GM23338 (cell line): Measurements from ENCODE around the gene PNPLA8. TPM values are rescaled to one million over a fixed set of nuclear protein-coding genes. Genes with fewer than 3 reads are reported as not detected.
A peak's percentile ranks its signal among the peaks of the same experiment; 100 is the strongest.

Source experiments
- ATAC-seq: fragments of 200-7000 bp; cut with Tn5 transposase; 3 replicates; pipeline ENCODE4 v1.9.1; 2020
- DNase-seq: peaks from one replicate; pipeline ENCODE4 v3.0.0-alpha.2; 2015; ENCODE audit warnings: low spot score
- H2AFZ ChIP-seq: fragments of 200-600 bp; sonication (generic); 2 replicates; pipeline ENCODE4 v1.8.0; 2016; ENCODE audit warnings: antibody characterized with exemption, mild to moderate bottlenecking, moderate library complexity
- H3F3A ChIP-seq: fragments of 200-600 bp; sonication (generic); replicated peaks from 2 replicates; pipeline ENCODE4 v1.8.0; 2017; ENCODE audit warnings: antibody characterized with exemption, mixed run types, low read depth
- H3K27ac ChIP-seq: fragments of 200-600 bp; sonication (generic); 2 replicates; pipeline ENCODE4 v1.6.1; 2016; ENCODE audit warnings: low read depth
- H3K27me3 ChIP-seq: fragments of 200-600 bp; sonication (generic); 2 replicates; pipeline ENCODE4 v1.8.0; 2016; ENCODE audit warnings: mild to moderate bottlenecking, mixed run types, moderate library complexity; ENCODE audit not compliant: insufficient read depth
- H3K36me3 ChIP-seq: fragments of 200-600 bp; sonication (generic); 2 replicates; pipeline ENCODE4 v1.8.0; 2016; ENCODE audit warnings: mild to moderate bottlenecking; ENCODE audit not compliant: insufficient read depth
- H3K4me1 ChIP-seq: fragments of 200-600 bp; sonication (generic); 2 replicates; pipeline ENCODE4 v1.8.0; 2016; ENCODE audit warnings: mild to moderate bottlenecking, moderate library complexity; ENCODE audit not compliant: insufficient read depth
- H3K4me2 ChIP-seq: fragments of 200-600 bp; sonication (generic); 2 replicates; pipeline ENCODE4 v1.7.1; 2017; ENCODE audit warnings: mixed run types
- H3K4me3 ChIP-seq: fragments of 200-600 bp; sonication (generic); 2 replicates; pipeline ENCODE4 v1.6.1; 2016; ENCODE audit warnings: mixed run types
- H3K79me2 ChIP-seq: fragments of 200-600 bp; sonication (generic); replicated peaks from 2 replicates; pipeline ENCODE4 v1.8.0; 2017; ENCODE audit warnings: mild to moderate bottlenecking; ENCODE audit not compliant: insufficient read depth
- H3K9me2 ChIP-seq: fragments of 200-600 bp; sonication (generic); 2 replicates; pipeline ENCODE4 v1.8.0; 2017; ENCODE audit not compliant: insufficient read depth
- H4K20me1 ChIP-seq: fragments of 200-600 bp; sonication (generic); replicated peaks from 2 replicates; pipeline ENCODE4 v1.8.0; 2017; ENCODE audit warnings: mild to moderate bottlenecking; ENCODE audit not compliant: insufficient read depth
- H3K27ac Mint-ChIP-seq: 2 replicates; pipeline ENCODE4 v1.8.0; 2020; ENCODE audit warnings: inconsistent platforms, mild to moderate bottlenecking, moderate library complexity, mixed read lengths
- H3K27me3 Mint-ChIP-seq: 3 replicates; pipeline ENCODE4 v1.8.0; 2022; ENCODE audit warnings: low read depth, mild to moderate bottlenecking, moderate library complexity, mixed read lengths, inconsistent platforms; ENCODE audit not compliant: insufficient read depth, poor library complexity
- H3K36me3 Mint-ChIP-seq: 3 replicates; pipeline ENCODE4 v1.8.0; 2021; ENCODE audit warnings: low read depth, mild to moderate bottlenecking, inconsistent platforms, moderate library complexity, mixed read lengths
- H3K4me1 Mint-ChIP-seq: 3 replicates; pipeline ENCODE4 v1.8.0; 2020; ENCODE audit warnings: mild to moderate bottlenecking, inconsistent platforms, mixed read lengths
- H3K4me3 Mint-ChIP-seq: 3 replicates; pipeline ENCODE4 v1.8.0; 2021; ENCODE audit warnings: moderate library complexity, mild to moderate bottlenecking, inconsistent platforms, mixed read lengths
- H3K9me3 Mint-ChIP-seq: 3 replicates; pipeline ENCODE4 v1.8.0; 2020; ENCODE audit warnings: moderate library complexity, mild to moderate bottlenecking, inconsistent platforms, mixed read lengths
- CREB1 ChIP-seq: fragments of 250-450 bp; sonication (Bioruptor Pico); IDR thresholded peaks from 2 replicates; pipeline ENCODE4 v1.5.0; 2020; ENCODE audit warnings: low read depth, mild to moderate bottlenecking, moderate library complexity
- EZH2 ChIP-seq: fragments of 200-600 bp; sonication (generic); IDR thresholded peaks from one replicate; pipeline ENCODE4 v1.8.0; 2017; ENCODE audit warnings: antibody characterized with exemption, mild to moderate bottlenecking, low read depth; ENCODE audit not compliant: unreplicated experiment
- EZH2phosphoT487 ChIP-seq: fragments of 200-600 bp; sonication (generic); IDR thresholded peaks from one replicate; pipeline ENCODE4 v1.8.1; 2018; ENCODE audit warnings: antibody characterized with exemption; ENCODE audit not compliant: unreplicated experiment
- JUNB ChIP-seq: IDR thresholded peaks from one replicate; pipeline ENCODE4 v1.6.1; 2016; ENCODE audit warnings: antibody characterized with exemption; ENCODE audit not compliant: unreplicated experiment
- NANOG ChIP-seq: IDR thresholded peaks from 2 replicates; pipeline ENCODE4 v1.6.1; 2016; ENCODE audit warnings: antibody characterized with exemption, borderline replicate concordance
- POLR2AphosphoS5 ChIP-seq: IDR thresholded peaks from 2 replicates; pipeline ENCODE4 v1.6.1; 2016; ENCODE audit warnings: antibody characterized with exemption, low read depth
- ZNF114 ChIP-seq: fragments of 250-450 bp; sonication (Bioruptor Pico); IDR thresholded peaks from 2 replicates; pipeline ENCODE4 v1.5.0; 2020; ENCODE audit warnings: mild to moderate bottlenecking, moderate library complexity
- ZNF331 ChIP-seq: fragments of 250-450 bp; sonication (Bioruptor Pico); IDR thresholded peaks from 2 replicates; pipeline ENCODE4 v1.5.0; 2020; ENCODE audit warnings: low read depth, mild to moderate bottlenecking, moderate library complexity
- polyA plus RNA-seq: library from polyadenylated mRNA; unstranded; fragments of >200 nt; fragmentation: Nextera tagmentation; extraction: Ambion mirVana; gene quantifications from 2 replicates; pipeline ENCODE4 v1.2.1, GENCODE V29; 2016
- total RNA-seq: library from RNA; depleted of rRNA; stranded (reverse); fragments of >200 nt; shearing (Covaris generic); gene quantifications from 2 replicates; pipeline ENCODE4 v1.2.3, GENCODE V29; 2014
- TF ChIP-seq, protein P1 (sequence below): IDR thresholded peaks from one replicate; pipeline ENCODE4 v1.6.1; 2018; ENCODE audit warnings: antibody characterized with exemption; ENCODE audit not compliant: unreplicated experiment
- TF ChIP-seq, protein P2 (sequence below): IDR thresholded peaks from 2 replicates; pipeline ENCODE4 v1.6.1; 2016; ENCODE audit warnings: antibody characterized with exemption
- TF ChIP-seq, protein P3 (sequence below): fragments of 250-450 bp; sonication (Bioruptor Pico); IDR thresholded peaks from 2 replicates; pipeline ENCODE4 v1.5.0; 2020; ENCODE audit warnings: mild to moderate bottlenecking, moderate library complexity

The PNPLA8 gene
- total and polyA plus RNA-seq, 2 experiments from 2014 or later, result 12.5 to 13.6 TPM

DNA sequence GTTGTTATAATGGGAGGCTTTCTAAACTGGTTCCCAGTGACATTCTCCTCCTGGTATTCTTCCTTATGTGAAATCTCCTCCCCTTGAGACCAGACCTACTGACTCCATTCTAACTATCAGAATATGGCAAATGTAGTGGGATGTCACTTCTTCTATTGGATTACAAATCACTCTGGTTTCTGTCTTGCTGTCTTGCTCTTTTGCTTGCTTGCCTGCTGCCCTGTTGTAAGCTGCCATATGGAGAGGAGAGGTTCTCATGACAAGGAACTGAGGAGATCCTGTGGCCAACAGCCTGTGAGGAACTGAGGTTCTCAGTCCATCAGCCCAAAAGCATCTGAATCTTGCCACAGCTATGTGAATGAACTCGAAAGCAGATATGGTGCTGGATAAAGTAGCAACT is 65.0 kb downstream of the PNPLA8 start:
- Mint-ChIP-seq H3K9me3 (no peaks in the 10 kb centered on the region), H3K4me1 (peaks cover 19% of the 10 kb centered on the region), H3K4me3 (no peak overlapping the region), H3K36me3 (no peaks in the 10 kb centered on the region; the same call in 2 of the 3 replicates), H3K27me3 (peaks cover 24% of the 10 kb centered on the region), H3K27ac (no peak overlapping the region)
- DNase-seq (no peak), ATAC-seq (no peak)
- Histone ChIP-seq H3F3A (0 out of 2 replicates have a peak, but pooled peaks cover 2% of the 10 kb centered on the region), H3K36me3 (no peaks in the 10 kb centered on the region), H2AFZ (peak overlapping the region; percentile 23; the same call in 1 of the 2 replicates), H3K4me2 (no peak overlapping the region), H3K27me3 (peaks cover 26% of the 10 kb centered on the region), H4K20me1 (no peaks in the 10 kb centered on the region), H3K9me2 (no peaks in the 10 kb centered on the region), H3K79me2 (no peaks in the 10 kb centered on the region), H3K27ac (no peak overlapping the region), H3K4me3 (no peak overlapping the region), H3K4me1 (peaks cover 5% of the 10 kb centered on the region; the same call in 1 of the 2 replicates)
- TF ChIP-seq EZH2 (no peak), ZNF331 (CRISPR knock-in tag) (no peak), POLR2AphosphoS5 (no peak), JUNB (no peak), EZH2phosphoT487 (no peak), NANOG (no peak), ZNF114 (CRISPR knock-in tag) (no peak), CREB1 (CRISPR knock-in tag) (no peak)
- TF ChIP-seq, protein P1, sequence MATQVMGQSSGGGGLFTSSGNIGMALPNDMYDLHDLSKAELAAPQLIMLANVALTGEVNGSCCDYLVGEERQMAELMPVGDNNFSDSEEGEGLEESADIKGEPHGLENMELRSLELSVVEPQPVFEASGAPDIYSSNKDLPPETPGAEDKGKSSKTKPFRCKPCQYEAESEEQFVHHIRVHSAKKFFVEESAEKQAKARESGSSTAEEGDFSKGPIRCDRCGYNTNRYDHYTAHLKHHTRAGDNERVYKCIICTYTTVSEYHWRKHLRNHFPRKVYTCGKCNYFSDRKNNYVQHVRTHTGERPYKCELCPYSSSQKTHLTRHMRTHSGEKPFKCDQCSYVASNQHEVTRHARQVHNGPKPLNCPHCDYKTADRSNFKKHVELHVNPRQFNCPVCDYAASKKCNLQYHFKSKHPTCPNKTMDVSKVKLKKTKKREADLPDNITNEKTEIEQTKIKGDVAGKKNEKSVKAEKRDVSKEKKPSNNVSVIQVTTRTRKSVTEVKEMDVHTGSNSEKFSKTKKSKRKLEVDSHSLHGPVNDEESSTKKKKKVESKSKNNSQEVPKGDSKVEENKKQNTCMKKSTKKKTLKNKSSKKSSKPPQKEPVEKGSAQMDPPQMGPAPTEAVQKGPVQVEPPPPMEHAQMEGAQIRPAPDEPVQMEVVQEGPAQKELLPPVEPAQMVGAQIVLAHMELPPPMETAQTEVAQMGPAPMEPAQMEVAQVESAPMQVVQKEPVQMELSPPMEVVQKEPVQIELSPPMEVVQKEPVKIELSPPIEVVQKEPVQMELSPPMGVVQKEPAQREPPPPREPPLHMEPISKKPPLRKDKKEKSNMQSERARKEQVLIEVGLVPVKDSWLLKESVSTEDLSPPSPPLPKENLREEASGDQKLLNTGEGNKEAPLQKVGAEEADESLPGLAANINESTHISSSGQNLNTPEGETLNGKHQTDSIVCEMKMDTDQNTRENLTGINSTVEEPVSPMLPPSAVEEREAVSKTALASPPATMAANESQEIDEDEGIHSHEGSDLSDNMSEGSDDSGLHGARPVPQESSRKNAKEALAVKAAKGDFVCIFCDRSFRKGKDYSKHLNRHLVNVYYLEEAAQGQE, result no peak
- TF ChIP-seq, protein P2, sequence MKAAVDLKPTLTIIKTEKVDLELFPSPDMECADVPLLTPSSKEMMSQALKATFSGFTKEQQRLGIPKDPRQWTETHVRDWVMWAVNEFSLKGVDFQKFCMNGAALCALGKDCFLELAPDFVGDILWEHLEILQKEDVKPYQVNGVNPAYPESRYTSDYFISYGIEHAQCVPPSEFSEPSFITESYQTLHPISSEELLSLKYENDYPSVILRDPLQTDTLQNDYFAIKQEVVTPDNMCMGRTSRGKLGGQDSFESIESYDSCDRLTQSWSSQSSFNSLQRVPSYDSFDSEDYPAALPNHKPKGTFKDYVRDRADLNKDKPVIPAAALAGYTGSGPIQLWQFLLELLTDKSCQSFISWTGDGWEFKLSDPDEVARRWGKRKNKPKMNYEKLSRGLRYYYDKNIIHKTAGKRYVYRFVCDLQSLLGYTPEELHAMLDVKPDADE, result no peak
- TF ChIP-seq, protein P3, sequence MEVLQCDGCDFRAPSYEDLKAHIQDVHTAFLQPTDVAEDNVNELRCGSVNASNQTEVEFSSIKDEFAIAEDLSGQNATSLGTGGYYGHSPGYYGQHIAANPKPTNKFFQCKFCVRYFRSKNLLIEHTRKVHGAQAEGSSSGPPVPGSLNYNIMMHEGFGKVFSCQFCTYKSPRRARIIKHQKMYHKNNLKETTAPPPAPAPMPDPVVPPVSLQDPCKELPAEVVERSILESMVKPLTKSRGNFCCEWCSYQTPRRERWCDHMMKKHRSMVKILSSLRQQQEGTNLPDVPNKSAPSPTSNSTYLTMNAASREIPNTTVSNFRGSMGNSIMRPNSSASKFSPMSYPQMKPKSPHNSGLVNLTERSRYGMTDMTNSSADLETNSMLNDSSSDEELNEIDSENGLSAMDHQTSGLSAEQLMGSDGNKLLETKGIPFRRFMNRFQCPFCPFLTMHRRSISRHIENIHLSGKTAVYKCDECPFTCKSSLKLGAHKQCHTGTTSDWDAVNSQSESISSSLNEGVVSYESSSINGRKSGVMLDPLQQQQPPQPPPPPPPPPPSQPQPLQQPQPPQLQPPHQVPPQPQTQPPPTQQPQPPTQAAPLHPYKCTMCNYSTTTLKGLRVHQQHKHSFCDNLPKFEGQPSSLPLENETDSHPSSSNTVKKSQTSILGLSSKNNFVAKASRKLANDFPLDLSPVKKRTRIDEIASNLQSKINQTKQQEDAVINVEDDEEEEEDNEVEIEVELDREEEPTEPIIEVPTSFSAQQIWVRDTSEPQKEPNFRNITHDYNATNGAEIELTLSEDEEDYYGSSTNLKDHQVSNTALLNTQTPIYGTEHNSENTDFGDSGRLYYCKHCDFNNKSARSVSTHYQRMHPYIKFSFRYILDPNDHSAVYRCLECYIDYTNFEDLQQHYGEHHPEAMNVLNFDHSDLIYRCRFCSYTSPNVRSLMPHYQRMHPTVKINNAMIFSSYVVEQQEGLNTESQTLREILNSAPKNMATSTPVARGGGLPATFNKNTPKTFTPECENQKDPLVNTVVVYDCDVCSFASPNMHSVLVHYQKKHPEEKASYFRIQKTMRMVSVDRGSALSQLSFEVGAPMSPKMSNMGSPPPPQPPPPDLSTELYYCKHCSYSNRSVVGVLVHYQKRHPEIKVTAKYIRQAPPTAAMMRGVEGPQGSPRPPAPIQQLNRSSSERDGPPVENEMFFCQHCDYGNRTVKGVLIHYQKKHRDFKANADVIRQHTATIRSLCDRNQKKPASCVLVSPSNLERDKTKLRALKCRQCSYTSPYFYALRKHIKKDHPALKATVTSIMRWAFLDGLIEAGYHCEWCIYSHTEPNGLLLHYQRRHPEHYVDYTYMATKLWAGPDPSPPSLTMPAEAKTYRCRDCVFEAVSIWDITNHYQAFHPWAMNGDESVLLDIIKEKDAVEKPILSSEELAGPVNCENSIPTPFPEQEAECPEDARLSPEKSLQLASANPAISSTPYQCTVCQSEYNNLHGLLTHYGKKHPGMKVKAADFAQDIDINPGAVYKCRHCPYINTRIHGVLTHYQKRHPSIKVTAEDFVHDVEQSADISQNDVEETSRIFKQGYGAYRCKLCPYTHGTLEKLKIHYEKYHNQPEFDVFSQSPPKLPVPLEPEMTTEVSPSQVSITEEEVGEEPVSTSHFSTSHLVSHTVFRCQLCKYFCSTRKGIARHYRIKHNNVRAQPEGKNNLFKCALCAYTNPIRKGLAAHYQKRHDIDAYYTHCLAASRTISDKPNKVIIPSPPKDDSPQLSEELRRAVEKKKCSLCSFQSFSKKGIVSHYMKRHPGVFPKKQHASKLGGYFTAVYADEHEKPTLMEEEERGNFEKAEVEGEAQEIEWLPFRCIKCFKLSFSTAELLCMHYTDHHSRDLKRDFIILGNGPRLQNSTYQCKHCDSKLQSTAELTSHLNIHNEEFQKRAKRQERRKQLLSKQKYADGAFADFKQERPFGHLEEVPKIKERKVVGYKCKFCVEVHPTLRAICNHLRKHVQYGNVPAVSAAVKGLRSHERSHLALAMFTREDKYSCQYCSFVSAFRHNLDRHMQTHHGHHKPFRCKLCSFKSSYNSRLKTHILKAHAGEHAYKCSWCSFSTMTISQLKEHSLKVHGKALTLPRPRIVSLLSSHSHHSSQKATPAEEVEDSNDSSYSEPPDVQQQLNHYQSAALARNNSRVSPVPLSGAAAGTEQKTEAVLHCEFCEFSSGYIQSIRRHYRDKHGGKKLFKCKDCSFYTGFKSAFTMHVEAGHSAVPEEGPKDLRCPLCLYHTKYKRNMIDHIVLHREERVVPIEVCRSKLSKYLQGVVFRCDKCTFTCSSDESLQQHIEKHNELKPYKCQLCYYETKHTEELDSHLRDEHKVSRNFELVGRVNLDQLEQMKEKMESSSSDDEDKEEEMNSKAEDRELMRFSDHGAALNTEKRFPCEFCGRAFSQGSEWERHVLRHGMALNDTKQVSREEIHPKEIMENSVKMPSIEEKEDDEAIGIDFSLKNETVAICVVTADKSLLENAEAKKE (CRISPR knock-in tag), result no peak
